Measurements from ENCODE around the gene CBX6.

Gene CBX6

DNA sequence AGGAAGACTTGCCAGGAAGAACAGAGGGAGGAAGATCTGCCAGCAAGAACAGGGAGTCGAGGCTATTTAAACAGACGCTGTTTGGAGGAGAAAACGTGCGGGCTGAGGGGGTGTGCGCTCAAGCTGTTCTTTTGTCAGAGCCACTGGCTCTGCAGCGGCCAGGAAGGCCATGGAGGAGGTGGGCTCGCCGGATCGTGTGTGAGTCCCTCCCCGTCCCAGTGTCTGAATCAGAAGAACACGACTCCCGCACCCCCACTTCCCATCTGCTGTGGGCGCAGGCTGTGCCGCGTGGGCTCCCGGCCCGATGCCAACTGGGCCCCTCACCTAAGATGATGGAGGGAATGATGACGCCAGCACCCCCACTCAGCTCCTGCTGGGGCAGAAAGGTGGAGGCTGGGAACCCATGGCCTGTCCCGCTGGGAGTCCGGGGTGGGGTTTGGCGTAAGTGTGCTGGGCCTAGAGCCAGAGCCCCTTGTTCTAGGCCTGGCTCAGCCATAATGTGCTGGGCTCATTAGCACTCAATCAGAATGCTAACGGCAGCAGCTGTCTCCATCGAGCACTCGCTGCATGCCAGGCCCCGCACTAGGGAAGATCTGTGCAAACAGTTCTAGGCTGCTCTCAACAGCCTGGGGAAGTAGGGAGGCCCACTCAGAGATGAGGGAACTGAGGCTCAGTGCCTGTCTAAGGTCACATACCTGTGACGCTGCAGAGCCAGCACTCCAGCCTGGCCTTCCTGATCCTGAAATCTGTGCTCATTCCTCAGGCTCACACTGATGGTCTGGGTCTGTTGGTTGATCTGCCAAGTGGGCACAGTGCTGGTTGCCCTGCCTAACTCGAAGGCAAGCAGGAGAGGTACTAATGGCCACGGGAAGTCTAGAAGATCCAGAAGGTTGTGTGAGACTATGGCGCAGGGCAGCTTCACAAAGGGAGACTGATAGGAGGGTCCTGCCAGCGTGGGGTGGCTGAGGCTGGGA is 39.7 kb downstream of the CBX6 start:
- TF ChIP-seq POLR2A (IDR thresholded peaks at IDR 0.05; ENCODE audit: low read length): no peak
- TF ChIP-seq GATA1 (IDR thresholded peaks at IDR 0.05; ENCODE audit: low read depth, low read length): no peak
- DNase-seq: no peak

DNA sequence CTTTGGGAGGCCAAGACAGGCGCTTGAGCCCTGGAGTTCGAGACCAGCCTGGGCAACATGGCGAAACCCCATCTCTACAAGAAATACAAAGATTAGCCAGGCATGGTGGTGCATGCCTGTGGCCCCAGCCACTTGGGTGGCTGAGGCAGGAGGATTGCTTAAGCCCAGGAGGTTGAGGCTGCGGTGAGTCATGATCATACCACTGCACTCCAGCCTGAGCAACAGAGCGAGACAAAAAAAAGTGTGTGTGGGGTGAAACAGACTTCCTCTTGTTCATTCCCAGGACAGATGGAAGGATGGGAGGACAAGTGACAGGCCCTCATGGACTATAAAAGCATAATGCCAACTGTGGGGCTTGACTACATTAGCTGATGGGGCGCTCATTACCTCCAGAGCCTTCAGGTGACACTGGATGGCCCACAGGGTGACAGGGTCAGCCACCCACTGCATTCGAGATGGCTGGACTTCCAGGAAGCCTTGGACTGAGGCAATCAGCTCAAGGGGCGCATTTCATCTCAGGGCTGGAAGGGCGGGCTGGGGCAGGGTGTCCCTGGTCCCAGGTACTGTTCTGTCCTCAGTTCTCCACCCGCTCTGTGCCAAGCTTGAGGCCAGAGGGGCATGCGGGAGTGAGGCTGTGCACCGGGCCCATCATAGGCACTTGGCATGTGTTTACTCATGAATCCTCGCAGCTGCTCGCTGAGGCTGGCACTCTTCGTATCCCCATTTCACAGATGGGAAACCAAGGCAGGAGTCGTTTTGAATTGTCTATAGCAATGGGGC is 40.7 kb downstream of the CBX6 start:
- DNase-seq: no peak
- TF ChIP-seq POLR2A (IDR thresholded peaks at IDR 0.05; ENCODE audit: low read length) (no peak), GATA1 (IDR thresholded peaks at IDR 0.05; ENCODE audit: low read depth, low read length) (no peak)

DNA sequence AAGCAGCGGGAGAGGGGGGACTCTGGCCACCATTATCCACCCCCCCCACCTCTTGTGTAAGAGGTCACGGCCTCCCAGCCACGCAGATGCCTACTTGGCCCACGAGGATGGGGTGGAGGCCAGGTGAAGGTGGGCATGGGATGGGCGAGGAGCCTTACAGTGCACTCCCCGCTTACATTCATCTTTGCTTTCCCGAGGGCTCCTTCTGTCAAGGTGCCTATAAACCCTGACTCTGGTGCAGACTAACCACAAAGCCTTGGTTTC is 41.2 kb downstream of the CBX6 start:
- no peak for TF ChIP-seq GATA1 (IDR thresholded peaks at IDR 0.05; ENCODE audit: low read depth, low read length)
- no peak for TF ChIP-seq POLR2A (IDR thresholded peaks at IDR 0.05; ENCODE audit: low read length)
- DNase-seq: no peak

DNA sequence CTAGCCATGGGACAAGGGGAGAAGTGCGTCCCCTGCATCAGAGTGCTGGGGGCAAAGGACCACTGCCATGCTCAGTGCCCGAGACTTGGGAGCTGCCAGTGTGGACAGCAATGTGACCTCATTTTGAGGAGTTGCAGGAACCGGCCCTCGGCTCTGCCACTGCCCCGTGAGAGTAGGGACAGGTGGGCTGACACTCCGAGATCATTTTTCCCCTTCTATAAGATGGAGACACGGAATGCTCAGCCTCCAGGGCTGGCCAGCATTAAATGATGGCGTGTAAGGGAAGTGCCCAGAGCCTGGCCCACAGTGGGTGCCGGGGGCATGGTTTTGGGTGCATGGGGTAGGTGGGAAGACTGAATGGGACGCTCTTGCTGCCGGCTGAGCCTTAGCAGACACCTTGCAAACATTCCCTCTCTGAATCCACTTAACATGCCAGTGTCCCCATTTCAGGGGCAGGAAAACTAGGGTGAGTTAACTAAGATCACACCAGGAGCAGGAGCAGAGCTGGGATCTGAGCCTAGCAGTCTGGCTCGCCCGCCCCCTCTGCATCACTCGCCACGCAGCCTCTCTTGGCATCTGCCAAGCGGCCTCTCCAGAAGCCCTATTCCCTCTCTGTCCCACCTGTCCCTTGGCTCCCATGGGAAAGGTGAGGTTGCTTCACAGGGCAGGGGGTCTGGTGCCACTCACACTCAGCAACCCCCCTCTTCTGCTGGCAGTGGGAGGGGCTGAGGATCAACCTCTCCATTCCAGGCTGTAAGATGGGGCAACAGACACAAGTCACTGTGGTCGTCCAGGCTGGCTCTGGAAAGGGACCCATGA is 41.8 kb downstream of the CBX6 start:
- TF ChIP-seq POLR2A (IDR thresholded peaks at IDR 0.05; ENCODE audit: low read length) (no peak), GATA1 (IDR thresholded peaks at IDR 0.05; ENCODE audit: low read depth, low read length) (no peak)
- no peak for DNase-seq

DNA sequence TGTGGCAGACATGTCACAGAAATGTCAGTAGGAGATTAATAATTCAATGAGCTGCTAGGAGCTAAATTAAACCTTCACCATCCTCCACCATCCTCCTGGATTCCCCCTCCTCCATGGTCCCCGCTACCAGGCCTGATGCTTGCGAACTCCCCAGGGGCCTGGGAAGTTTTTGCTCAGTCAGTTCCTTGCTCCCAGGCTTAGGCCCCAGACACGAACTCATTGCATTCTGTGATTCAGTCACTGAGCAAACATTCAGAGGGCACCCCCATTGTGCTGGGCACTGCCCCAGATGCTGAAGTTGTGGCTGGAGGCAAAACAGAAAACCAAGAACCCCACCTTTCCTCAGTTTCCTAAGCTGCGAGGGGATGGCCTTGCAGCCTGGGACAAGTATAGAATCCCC is 42.5 kb downstream of the CBX6 start:
- TF ChIP-seq GATA1 (IDR thresholded peaks at IDR 0.05; ENCODE audit: low read depth, low read length) (no peak), POLR2A (IDR thresholded peaks at IDR 0.05; ENCODE audit: low read length) (no peak)
- no peak for DNase-seq

DNA sequence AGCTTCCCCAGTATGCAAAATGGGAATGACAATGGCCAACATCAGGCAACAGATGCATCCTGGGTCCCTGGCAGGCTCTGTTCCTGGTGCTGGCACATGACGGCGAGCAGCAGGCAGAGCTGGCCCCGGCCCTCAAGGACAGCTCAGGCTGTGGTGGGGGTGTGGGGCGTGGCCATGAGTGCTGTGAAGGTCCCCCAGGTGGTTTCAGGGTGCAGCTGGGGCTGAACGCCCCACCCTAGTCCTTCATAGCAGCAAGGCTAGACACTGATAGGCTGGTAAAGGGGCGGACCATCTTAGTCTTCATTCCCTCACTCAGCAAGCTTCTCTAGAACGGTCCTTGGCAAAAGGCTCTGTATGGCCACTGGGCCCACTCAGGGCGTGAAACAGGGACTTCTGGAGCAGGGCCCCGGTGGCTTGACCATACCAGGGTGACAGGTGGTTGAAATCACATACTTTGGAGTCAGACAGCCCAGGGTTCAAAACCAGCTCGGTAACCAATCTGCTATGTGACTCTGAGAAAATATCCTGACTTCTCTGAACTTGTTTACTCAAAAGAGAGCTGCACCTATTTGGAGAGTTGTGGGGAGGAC is 43.3 kb downstream of the CBX6 start:
- TF ChIP-seq GATA1 (IDR thresholded peaks at IDR 0.05; ENCODE audit: low read depth, low read length) (no peak), POLR2A (IDR thresholded peaks at IDR 0.05; ENCODE audit: low read length) (no peak)
- DNase-seq: no peak

DNA sequence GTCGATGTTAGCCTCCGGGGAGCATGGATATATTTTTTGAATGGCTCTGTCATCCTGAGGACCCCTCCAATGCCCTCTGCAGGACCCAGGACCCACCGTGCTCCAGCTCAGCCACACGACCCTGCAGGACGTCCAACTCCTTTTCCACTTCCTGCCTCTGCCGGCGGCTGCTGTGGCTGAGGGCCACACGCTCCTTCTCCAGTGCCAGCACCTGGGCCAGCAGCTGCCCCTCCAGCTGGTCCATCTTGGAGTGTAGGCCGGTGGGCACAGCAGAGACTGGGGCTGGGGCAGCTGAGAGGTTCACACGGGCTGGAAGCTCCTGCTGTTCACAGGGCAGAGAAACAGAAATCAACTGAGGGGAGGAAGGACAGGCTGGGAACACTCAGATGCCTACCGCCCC is 43.8 kb downstream of the CBX6 start:
- no peak for DNase-seq
- TF ChIP-seq POLR2A (IDR thresholded peaks at IDR 0.05; ENCODE audit: low read length): no peak
- TF ChIP-seq GATA1 (IDR thresholded peaks at IDR 0.05; ENCODE audit: low read depth, low read length): no peak

DNA sequence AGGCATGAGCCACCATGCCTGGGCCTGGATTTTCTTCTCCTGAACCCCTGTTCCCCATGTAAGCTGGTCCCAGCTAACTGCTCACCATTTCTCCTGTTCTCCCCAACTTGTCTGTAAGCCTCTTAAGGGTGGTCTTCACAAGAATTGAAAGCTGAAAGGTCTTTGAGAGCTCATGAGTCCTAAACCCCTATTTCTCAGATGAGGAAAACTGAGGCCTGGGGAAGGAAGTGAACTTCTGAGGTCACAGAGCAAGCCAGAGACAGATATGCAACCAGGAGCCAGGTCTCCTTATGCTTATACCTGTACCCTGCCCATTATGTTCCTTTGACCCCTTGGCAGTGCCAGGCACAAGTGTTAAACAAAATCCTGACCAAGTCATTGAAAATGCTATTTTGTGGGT is 44.5 kb downstream of the CBX6 start:
- no peak for TF ChIP-seq GATA1 (IDR thresholded peaks at IDR 0.05; ENCODE audit: low read depth, low read length)
- TF ChIP-seq POLR2A (IDR thresholded peaks at IDR 0.05; ENCODE audit: low read length): no peak
- no peak for DNase-seq

DNA sequence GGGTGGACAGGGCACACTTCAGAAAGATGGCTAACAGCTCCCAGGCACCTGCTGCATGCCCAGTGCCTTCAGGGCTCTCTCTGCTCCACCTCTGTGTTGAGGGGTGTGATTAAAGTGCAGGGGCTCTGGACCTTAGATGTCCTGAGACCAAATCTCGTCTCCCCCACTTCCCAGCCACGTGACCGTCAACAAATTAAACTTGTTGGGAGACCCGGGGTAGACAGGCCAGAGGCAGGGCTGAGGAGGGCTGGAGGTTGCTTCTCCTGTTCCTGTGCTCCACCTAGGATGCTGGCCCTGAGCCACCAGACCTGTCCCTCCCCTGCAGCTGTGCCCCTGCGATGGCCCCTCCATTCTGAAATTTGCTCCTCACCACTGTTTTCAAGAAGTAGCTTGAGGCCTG is 45.2 kb downstream of the CBX6 start:
- no peak for TF ChIP-seq GATA1 (IDR thresholded peaks at IDR 0.05; ENCODE audit: low read depth, low read length)
- TF ChIP-seq POLR2A (IDR thresholded peaks at IDR 0.05; ENCODE audit: low read length): no peak
- DNase-seq: no peak

DNA sequence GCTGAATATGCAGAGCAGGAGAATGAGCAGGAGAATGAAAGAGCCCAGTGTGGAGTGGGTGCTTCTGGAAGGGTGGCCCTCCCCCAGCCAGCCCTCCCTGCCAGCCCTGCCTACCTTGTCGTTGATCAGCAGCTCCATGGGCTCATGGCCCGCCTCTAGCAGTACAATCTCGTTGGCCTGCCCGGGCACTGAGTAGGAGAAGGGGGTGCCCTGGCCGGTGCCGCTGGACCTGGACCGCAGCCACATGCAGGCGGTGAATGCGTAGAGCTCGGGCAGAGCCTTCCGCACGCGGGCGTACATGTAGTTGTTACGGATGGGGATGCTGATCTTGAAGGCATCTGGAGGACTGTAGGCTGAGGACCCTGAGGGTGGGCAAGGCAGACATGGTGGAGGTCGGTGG is 45.6 kb downstream of the CBX6 start:
- no peak for DNase-seq
- TF ChIP-seq GATA1 (IDR thresholded peaks at IDR 0.05; ENCODE audit: low read depth, low read length) (no peak), POLR2A (IDR thresholded peaks at IDR 0.05; ENCODE audit: low read length) (no peak)

DNA sequence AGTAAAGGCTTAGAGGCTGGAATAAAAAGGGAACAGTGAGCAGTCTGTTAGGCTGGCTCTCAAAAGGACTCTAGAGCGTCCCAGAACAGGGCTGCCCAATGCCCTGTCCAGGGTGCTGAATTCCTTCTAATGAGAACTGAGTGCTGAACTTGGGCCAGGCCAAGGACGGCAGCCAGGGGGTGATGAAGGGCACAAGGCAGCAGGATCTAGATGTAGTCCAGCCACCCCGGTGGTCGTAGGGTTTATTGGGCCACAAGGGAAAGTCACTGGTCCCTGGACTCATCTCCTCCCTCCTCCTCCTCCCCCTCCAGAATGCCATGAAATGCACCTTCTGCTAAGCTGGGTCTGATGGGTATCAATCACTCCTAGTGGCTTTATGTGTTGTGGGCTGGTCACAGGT is 47.4 kb downstream of the CBX6 start:
- peak; percentile 77 to 81 for DNase-seq
- no peak for TF ChIP-seq POLR2A (IDR thresholded peaks at IDR 0.05; ENCODE audit: low read length)
- no peak for TF ChIP-seq GATA1 (IDR thresholded peaks at IDR 0.05; ENCODE audit: low read depth, low read length)

DNA sequence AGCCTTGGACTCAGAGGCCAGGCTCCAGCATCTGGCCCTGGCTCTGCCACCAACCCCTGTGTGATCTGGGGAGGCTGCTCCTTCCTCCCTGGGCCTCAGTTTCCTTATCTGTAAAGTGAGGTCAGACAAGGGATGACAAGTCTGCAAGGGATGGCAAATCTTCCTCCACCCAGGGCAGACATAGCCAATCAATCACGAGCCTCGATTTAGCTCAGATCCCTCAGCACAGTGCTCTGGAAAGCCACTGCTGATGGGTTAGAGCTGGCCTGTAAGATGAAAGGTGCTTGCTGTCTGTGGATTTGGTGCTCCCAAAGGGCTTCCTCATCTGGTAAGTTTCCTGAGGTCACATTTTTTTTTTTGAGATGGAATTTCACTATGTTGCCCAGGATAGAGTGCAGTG is 48.4 kb downstream of the CBX6 start:
- TF ChIP-seq POLR2A (IDR thresholded peaks at IDR 0.05; ENCODE audit: low read length): no peak
- no peak for TF ChIP-seq GATA1 (IDR thresholded peaks at IDR 0.05; ENCODE audit: low read depth, low read length)
- DNase-seq: no peak

DNA sequence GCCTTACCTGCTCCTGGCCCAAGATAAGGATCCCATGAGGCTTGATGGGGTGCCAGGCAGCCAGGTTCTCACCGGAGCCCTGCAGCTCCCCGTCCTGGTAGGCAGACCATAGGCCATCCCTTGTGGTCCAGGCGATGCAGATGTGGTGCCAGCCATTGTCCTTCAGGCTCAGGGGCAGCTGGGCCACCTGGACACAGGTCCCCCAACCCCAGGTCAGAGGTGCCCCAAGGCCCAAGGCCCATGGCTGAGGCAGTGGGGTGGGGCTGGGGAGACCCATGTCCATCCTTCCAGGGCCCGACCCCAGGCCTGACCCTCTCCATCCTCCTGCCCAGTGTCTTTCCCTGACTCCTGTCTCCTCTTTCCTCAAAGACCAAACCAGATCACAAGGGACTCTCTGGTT is 48.9 kb downstream of the CBX6 start:
- TF ChIP-seq POLR2A (IDR thresholded peaks at IDR 0.05; ENCODE audit: low read length): no peak
- TF ChIP-seq GATA1 (IDR thresholded peaks at IDR 0.05; ENCODE audit: low read depth, low read length): no peak
- DNase-seq: no peak

DNA sequence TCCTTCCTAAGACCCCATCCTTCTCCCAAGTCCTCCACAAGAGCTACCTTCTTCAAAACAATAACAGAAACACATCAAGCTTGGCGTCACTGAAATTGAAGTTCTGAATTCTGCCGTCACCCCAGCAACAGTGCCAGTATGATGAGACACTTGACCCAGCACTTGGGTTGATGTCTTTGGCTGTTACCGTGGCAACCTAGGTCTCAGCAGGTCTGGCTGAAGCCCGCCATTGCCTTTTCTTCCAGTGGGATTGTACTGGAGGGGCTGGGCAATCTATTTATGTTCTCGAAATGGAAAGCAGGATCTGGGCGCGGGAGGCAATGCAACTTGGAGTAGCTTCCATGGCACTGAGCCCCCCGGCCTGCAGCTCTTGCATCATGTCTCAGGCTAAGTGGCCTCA is 52.0 kb downstream of the CBX6 start:
- no peak for DNase-seq
- TF ChIP-seq POLR2A (IDR thresholded peaks at IDR 0.05; ENCODE audit: low read length) (no peak), GATA1 (IDR thresholded peaks at IDR 0.05; ENCODE audit: low read depth, low read length) (no peak)

Measured in erythroblast (primary cell).